Heart left ventricle (tissue), 16 donors: Measurements from ENCODE around the gene RPS6KC1. TPM values are rescaled to one million over a fixed set of nuclear protein-coding genes. Genes with fewer than 3 reads are reported as not detected.

Experiments used
- ATAC-seq, 4 donors: fragments of 200-7000 bp; cut with Tn5 transposase; one replicate each; pipeline ENCODE4 v1.9.1; 2020 to 2022; ENCODE audit warnings: moderate library complexity in 4 of 4, mild to moderate bottlenecking in 3 of 4, moderate number of reproducible peaks in 1 of 4
- DNase-seq, 5 donors: peaks; one replicate each; pipeline ENCODE4 v3.0.0-alpha.2; 2020
- H3K27ac ChIP-seq, 12 donors: fragments of 200-600 bp; sonication (generic) in 4 of 12; one replicate each; pipeline versions ENCODE4 v1.5.0 to v1.8.0; 2016 to 2022; ENCODE audit warnings: mild to moderate bottlenecking in 2 of 12
- H3K27me3 ChIP-seq, 9 donors: fragments of 200-600 bp; sonication (generic) in 2 of 9; one replicate each; pipeline versions ENCODE4 v1.5.1 to v1.8.0; 2016 to 2022; ENCODE audit warnings: mild to moderate bottlenecking in 3 of 9
- H3K36me3 ChIP-seq, 9 donors: fragments of 200-600 bp; sonication (generic) in 2 of 9; one replicate each; pipeline versions ENCODE4 v1.5.0 to v1.8.0; 2018 to 2022; ENCODE audit warnings: mild to moderate bottlenecking in 2 of 9
- H3K4me1 ChIP-seq, 12 donors: fragments of 200-600 bp; sonication (generic) in 4 of 12; one replicate each; pipeline versions ENCODE4 v1.5.0 to v1.8.0; 2016 to 2022; ENCODE audit warnings: mild to moderate bottlenecking in 3 of 12
- H3K4me3 ChIP-seq, 12 donors: fragments of 200-600 bp; sonication (generic) in 4 of 12; one replicate each; pipeline versions ENCODE4 v1.5.0 to v1.8.0; 2017 to 2022; ENCODE audit warnings: mild to moderate bottlenecking in 9 of 12, moderate library complexity in 4 of 12
- H3K9me3 ChIP-seq, 12 donors: fragments of 200-600 bp; sonication (generic) in 4 of 12; one replicate each; pipeline versions ENCODE4 v1.5.0 to v1.8.0; 2016 to 2022; ENCODE audit warnings: mild to moderate bottlenecking in 1 of 12
- CTCF ChIP-seq, 12 donors: fragments of 200-600 bp; sonication (generic) in 4 of 12; IDR thresholded peaks; one replicate each; pipeline versions ENCODE4 v1.5.0 to v1.8.0; 2018 to 2022; ENCODE audit warnings: antibody characterized with exemption in 12 of 12, mild to moderate bottlenecking in 5 of 12
- POLR2A ChIP-seq, 2 donors: fragments of 450-650 bp; IDR thresholded peaks; one replicate each; pipeline ENCODE4 v1.6.1; 2017; ENCODE audit warnings: antibody characterized with exemption in 2 of 2, mild to moderate bottlenecking in 2 of 2, moderate library complexity in 2 of 2
- WGBS, 4 donors: extraction: QIAGEN DNeasy Blood & Tissue Kit in 2 of 4; methylation state at CpG; one replicate each; pipeline versions ENCODE4 v1.1.5 to v1.1.7; 2013 to 2018; 5-methylcytosine and 5-hydroxymethylcytosine counted together
- intact Hi-C, 10 donors: fragments of 100-400 bp; cut with DNase I; formaldehyde crosslinking; loops; one replicate each; pipeline versions ENCODE4 v1.11.1 to v1.14.2; 2022
- polyA plus RNA-seq, 2 donors: library from polyadenylated mRNA; stranded (reverse); fragments of 200-250 nt; gene quantifications; one replicate each; pipeline ENCODE4 v1.2.3, GENCODE V29; 2013
- total RNA-seq, 9 donors: library from RNA; depleted of rRNA in 2 of 9; stranded (reverse); fragments of >200 nt in 2 of 9; fragmentation: NEBNext Ultra II Directional in 3 of 9; extraction: Animal tissue kit (Norgen Biotek cat#: 25700) in 3 of 9; gene quantifications; one replicate each; pipeline versions ENCODE4 v1.1.0 to v1.2.4, GENCODE V29; 2016 to 2023
- donor health status: ischemic (EF 13 %, LVEDD 7.1; RV severe dilation, severe dysfunction).
- donor health status: healthy with polysubstance abuse.
- donor health status: DM: no; HTN: yes; CAD: no.
- donor health status: DM: no; HTN: no; CAD: no.
- donor health status: ischemic (EF 25% LVEDD 6.9; RV normal size, moderate dysfunction).
- donor health status: ischemic (EF 25% LVEDD 5.7; RV mildly dilated, moderate dysfunction).
- donor health status: healthy.
- donor health status: DM: yes; HTN: yes; CAD: no.
- donor health status: ischemic (EF 35%, LVEDD 5.7; RV mildly dilated, moderate dysfunction).
- donor health status: nonischemic (EF 11% LVEDD 7.7; RV severe dilation, severe dysfunction).
- donor health status: DM: yes; HTN: yes; CAD: no.
- donor health status: PGD.
- donor health status: ischemic (EF 29% LVEDD 5.4; RV normal size, mild dysfunction).
- donor health status: nonischemic (EF 23%, LVEDD 6.1; RV moderate dilation, normal function).

Gene RPS6KC1
- total and polyA plus RNA-seq, 11 donors: 3.0 to 15.6 (median 10.4) TPM

GRCh38 chr1:213268221-213268620 lies 217.2 kb downstream of the RPS6KC1 start:
- Histone ChIP-seq H3K27ac (no peak overlapping the region), H3K9me3 (peaks cover 0 to 12% (median 0%) of the 10 kb centered on the region in 12 donors), H3K27me3 (no peaks in the 10 kb centered on the region), H3K4me3 (no peak overlapping the region), H3K36me3 (peaks cover 0 to 32% (median 8%) of the 10 kb centered on the region in 9 donors), H3K4me1 (no peaks in the 10 kb centered on the region)
- DNase-seq (no peak), ATAC-seq (no peak)
- TF ChIP-seq POLR2A (IDR thresholded peaks at IDR 0.05): no peak
- TF ChIP-seq CTCF (IDR thresholded peaks at IDR 0.05): no peak
- intact Hi-C loops: no loop called here

- Histone ChIP-seq H3K4me1 (no peaks in the 10 kb centered on the region), H3K27ac (no peak overlapping the region), H3K36me3 (peaks cover 0 to 36% (median 10%) of the 10 kb centered on the region in 9 donors), H3K27me3 (no peaks in the 10 kb centered on the region), H3K4me3 (no peak overlapping the region), H3K9me3 (peaks cover 0 to 12% (median 0%) of the 10 kb centered on the region in 12 donors)
- no peak for TF ChIP-seq POLR2A (IDR thresholded peaks at IDR 0.05)
- no peak for TF ChIP-seq CTCF (IDR thresholded peaks at IDR 0.05)
- DNase-seq: no peak
- no peak for ATAC-seq
- 88 to 94% (median 91%) methylated on average over 1 of the region's 1 CpG for WGBS, 4 donors
- intact Hi-C loops: loop anchor here in 1 of 10 donors (5.0 kb wide), 1 partner anchor 52 kb away; no protein-coding TSS in a partner anchor
Measured at GRCh38 chr1:213269829-213270228, 218.8 kb downstream of the RPS6KC1 start.

- WGBS, 4 donors: 68 to 80% (median 75%) methylated on average over 2 of the region's 2 CpGs
- Histone ChIP-seq H3K4me3 (no peak overlapping the region), H3K36me3 (peaks cover 0 to 30% (median 7%) of the 10 kb centered on the region in 9 donors), H3K27me3 (no peaks in the 10 kb centered on the region), H3K4me1 (no peaks in the 10 kb centered on the region), H3K9me3 (no peaks in the 10 kb centered on the region), H3K27ac (no peak overlapping the region)
- no peak for TF ChIP-seq POLR2A (IDR thresholded peaks at IDR 0.05)
- TF ChIP-seq CTCF (IDR thresholded peaks at IDR 0.05): no peak
- DNase-seq (no peak), ATAC-seq (no peak)
- intact Hi-C loops: loop anchor here in 1 of 10 donors (5.0 kb wide), 1 partner anchor 49 kb away; no protein-coding TSS in a partner anchor
Measured at GRCh38 chr1:213273546-213273945, 222.5 kb downstream of the RPS6KC1 start.

- peaks cover 0 to 30% (median 7%) of the 10 kb centered on the region in 9 donors for H3K36me3 ChIP-seq
- H3K9me3 ChIP-seq: no peaks in the 10 kb centered on the region
- no peak for TF ChIP-seq POLR2A (IDR thresholded peaks at IDR 0.05)
- TF ChIP-seq CTCF (IDR thresholded peaks at IDR 0.05): no peak
- ATAC-seq: no peak
- intact Hi-C loops: loop anchor here in 1 of 10 donors (5.0 kb wide), 1 partner anchor 48 kb away; no protein-coding TSS in a partner anchor
- H3K4me3 ChIP-seq: no peak overlapping the region
- no peak for DNase-seq
- no peaks in the 10 kb centered on the region for H3K4me1 ChIP-seq
- H3K27me3 ChIP-seq: no peaks in the 10 kb centered on the region
- H3K27ac ChIP-seq: no peak overlapping the region
Measured at GRCh38 chr1:213274140-213274539, 223.1 kb downstream of the RPS6KC1 start.
